Measurements from ENCODE around the gene RDH5.

- TF ChIP-seq CTCF (IDR thresholded peaks at IDR 0.05; ENCODE audit: poor library complexity, severe bottlenecking) (no peak), EZH2 (IDR thresholded peaks at IDR 0.05; ENCODE audit: borderline replicate concordance, insufficient read depth, low read length, poor library complexity, severe bottlenecking) (no peak), MXI1 (conservative IDR thresholded peaks at IDR 0.05; ENCODE audit: poor library complexity, severe bottlenecking) (no peak), POLR2AphosphoS5 (IDR thresholded peaks at IDR 0.05) (no peak), SMC3 (conservative IDR thresholded peaks at IDR 0.05; ENCODE audit: poor library complexity) (no peak), REST (IDR thresholded peaks at IDR 0.05; ENCODE audit: borderline replicate concordance) (no peak), RAD21 (conservative IDR thresholded peaks at IDR 0.05) (no peak)
These were observed 12.9 kb downstream of the RDH5 start for GRCh38 chr12:55733021-55733555.

Data from neural cell (in vitro differentiated cells).